CD4-positive, CD25-positive, alpha-beta regulatory T cell (primary cell): ENCODE data around the gene DNM1. TPM values are rescaled to one million over a fixed set of nuclear protein-coding genes. Genes with fewer than 3 reads are reported as not detected.

ENCODE experiments used
- ATAC-seq, 2 donors: fragments of 150-1000 bp; cut with Tn5 transposase; one replicate each; pipeline ENCODE4 v1.10.0; 2021; ENCODE audit warnings: low read depth in 2 of 2, moderate number of reproducible peaks in 2 of 2, moderate library complexity in 1 of 2
- DNase-seq, 3 donors: peaks; one replicate each; pipeline versions ENCODE4 v3.0.0 to v3.0.0-alpha.2; 2012 to 2022; ENCODE audit warnings: mixed read lengths in 1 of 3
- H3K27ac ChIP-seq: one replicate; pipeline ENCODE4 v1.7.0; 2013; ENCODE audit warnings: mild to moderate bottlenecking, low read length; ENCODE audit not compliant: insufficient read depth, poor library complexity, severe bottlenecking
- H3K27me3 ChIP-seq: one replicate; pipeline ENCODE4 v1.7.0; 2013; ENCODE audit warnings: low read length; ENCODE audit not compliant: control insufficient read depth, insufficient read depth
- H3K36me3 ChIP-seq: one replicate; pipeline ENCODE4 v1.7.0; 2013; ENCODE audit warnings: mild to moderate bottlenecking, low read length, moderate library complexity; ENCODE audit not compliant: control insufficient read depth, insufficient read depth
- H3K4me1 ChIP-seq: 2 replicates; pipeline ENCODE4 v1.7.0; 2013; ENCODE audit warnings: mild to moderate bottlenecking, low read length; ENCODE audit not compliant: insufficient read depth, control insufficient read depth, poor library complexity, severe bottlenecking
- H3K4me3 ChIP-seq: one replicate; pipeline ENCODE4 v1.7.0; 2013; ENCODE audit warnings: low read depth, mild to moderate bottlenecking, low read length, moderate library complexity
- H3K9me3 ChIP-seq, 2 experiments: 1 replicate in 1 of 2; 2 replicates in 1 of 2; pipeline ENCODE4 v1.7.0; 2013; ENCODE audit warnings: low read length in 2 of 2, mild to moderate bottlenecking in 1 of 2, moderate library complexity in 1 of 2; ENCODE audit not compliant: control insufficient read depth in 2 of 2
- H3K27ac Mint-ChIP-seq, 3 donors: one replicate each; pipeline ENCODE4 v1.8.0; 2020 to 2022; ENCODE audit warnings: mild to moderate bottlenecking in 3 of 3, mixed read lengths in 3 of 3, moderate library complexity in 2 of 3
- H3K27me3 Mint-ChIP-seq: one replicate; pipeline ENCODE4 v1.8.0; 2022; ENCODE audit warnings: mild to moderate bottlenecking, mixed read lengths
- H3K36me3 Mint-ChIP-seq: one replicate; pipeline ENCODE4 v1.8.0; 2020; ENCODE audit warnings: mixed read lengths
- H3K4me1 Mint-ChIP-seq, 4 donors: one replicate each; pipeline ENCODE4 v1.8.0; 2020 to 2022; ENCODE audit warnings: mixed read lengths in 4 of 4, mild to moderate bottlenecking in 1 of 4
- H3K4me3 Mint-ChIP-seq, 4 donors: one replicate each; pipeline ENCODE4 v1.8.0; 2020 to 2022; ENCODE audit warnings: mild to moderate bottlenecking in 4 of 4, mixed read lengths in 4 of 4, moderate library complexity in 3 of 4
- H3K9me3 Mint-ChIP-seq, 7 donors: one replicate each; pipeline ENCODE4 v1.8.0; 2020 to 2022; ENCODE audit warnings: mixed read lengths in 7 of 7, mild to moderate bottlenecking in 3 of 7, moderate library complexity in 2 of 7
- polyA plus RNA-seq, 4 donors: library from polyadenylated mRNA; unstranded; fragments of 300-500 nt; fragmentation: Illumina TruSeq; gene quantifications; one replicate each; pipeline ENCODE4 v1.2.3, GENCODE V29; 2021
- total RNA-seq: library from RNA; stranded (reverse); gene quantifications from one replicate; pipeline ENCODE4 v1.2.3, GENCODE V29; 2022

DNM1 gene
- total and polyA plus RNA-seq, 5 donors from 2014 or later, result 1.5 TPM; not detected in 4

DNA sequence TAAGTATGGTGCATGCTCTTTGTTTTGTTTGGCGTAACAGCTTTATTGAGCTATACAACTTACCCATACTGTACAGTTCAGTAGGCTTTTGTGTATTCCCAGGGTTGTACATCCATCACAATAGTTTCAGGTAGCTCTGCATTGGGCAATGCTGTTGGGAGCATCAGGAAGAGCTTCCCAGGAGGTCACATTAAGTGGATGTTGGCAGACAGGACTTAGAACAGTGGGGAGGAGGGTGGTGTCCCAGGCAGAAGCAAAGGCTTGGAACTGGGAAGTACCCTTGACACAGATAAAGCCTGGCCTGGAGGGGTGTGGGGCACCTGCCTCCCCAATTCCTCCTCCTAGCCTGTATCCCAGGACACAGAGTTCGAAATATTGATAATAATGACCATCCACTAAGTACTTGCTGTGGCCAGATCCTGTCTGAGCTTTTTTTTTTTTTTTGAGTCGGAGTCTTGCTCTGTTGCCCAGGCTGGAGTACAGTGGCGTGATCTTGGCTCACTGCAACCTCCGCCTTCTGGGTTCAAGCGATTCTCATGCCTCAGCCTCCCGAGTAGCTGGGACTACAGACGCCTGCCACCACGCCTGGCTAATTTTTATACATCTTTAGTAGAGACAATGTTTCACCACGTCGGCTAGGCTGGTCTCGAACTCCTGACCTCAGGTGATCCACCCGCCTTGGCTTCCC lies 41.8 kb upstream of the DNM1 start:
- Histone ChIP-seq H3K4me1 (peaks cover 19% of the 10 kb centered on the region), H3K27ac (no peak overlapping the region), H3K9me3 (no peaks in the 10 kb centered on the region), H3K27me3 (no peaks in the 10 kb centered on the region), H3K4me3 (peak overlapping the region; percentile 78), H3K36me3 (peaks cover 12% of the 10 kb centered on the region)
- peaks cover 4 to 27% (median 16%) of the 10 kb centered on the region in 4 donors for H3K4me1 Mint-ChIP-seq
- H3K36me3 Mint-ChIP-seq, result peaks cover 11% of the 10 kb centered on the region
- DNase-seq, result no peak
- no peak for ATAC-seq
- H3K4me3 Mint-ChIP-seq, result peak overlapping the region; percentile 87 to 96 (median 88)
- H3K27ac Mint-ChIP-seq, result peak overlapping the region; percentile 60 to 86 (median 80)
- H3K9me3 Mint-ChIP-seq, result peaks cover 0 to 3% (median 0%) of the 10 kb centered on the region in 7 donors
- no peaks in the 10 kb centered on the region for H3K27me3 Mint-ChIP-seq

DNA sequence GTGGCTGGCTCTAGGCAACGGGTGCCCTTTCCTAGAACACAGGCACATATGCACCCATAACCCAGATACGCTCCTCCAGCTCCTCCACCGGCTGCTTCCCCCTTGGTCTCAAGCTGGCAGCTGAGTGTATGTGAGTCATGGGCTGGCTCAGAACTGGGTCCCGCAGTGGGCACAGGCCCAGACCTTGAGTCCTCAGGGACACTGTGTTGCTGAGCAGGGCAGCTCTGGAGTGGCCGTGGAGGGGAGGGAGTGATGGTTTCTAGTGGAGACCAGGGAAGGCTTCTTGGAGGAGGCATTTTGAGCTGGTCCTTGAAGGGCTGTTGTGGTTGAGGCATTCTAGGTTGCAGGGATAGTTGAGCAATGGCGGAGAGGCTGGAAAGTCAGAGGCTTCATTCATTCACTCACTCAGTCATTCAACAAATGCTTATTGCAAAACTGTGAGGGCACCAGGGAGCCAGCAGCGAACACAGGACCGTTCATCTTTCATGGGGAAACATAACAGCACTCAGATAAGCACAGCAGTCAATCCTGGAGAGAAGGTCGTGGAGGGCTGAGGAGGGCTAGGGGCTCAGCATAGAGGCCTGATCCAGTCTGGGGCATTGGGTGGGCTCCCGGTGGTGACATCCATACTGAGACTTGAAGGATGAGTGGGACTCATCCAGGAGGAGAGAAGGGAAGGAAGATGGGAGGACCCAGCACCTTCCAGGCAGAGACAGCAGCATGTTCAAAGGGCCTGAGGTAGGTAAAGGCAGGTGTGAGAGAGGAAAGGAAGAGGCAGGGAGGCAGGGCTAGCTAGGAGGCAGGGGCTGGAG lies 40.8 kb upstream of the DNM1 start:
- H3K9me3 Mint-ChIP-seq, result peaks cover 0 to 3% (median 0%) of the 10 kb centered on the region in 7 donors
- peaks cover 18% of the 10 kb centered on the region for H3K36me3 Mint-ChIP-seq
- Histone ChIP-seq H3K9me3 (no peaks in the 10 kb centered on the region), H3K27me3 (no peaks in the 10 kb centered on the region), H3K4me1 (peaks cover 19% of the 10 kb centered on the region), H3K4me3 (no peak overlapping the region), H3K27ac (no peak overlapping the region), H3K36me3 (peaks cover 22% of the 10 kb centered on the region)
- ATAC-seq, result no peak
- H3K27me3 Mint-ChIP-seq, result no peaks in the 10 kb centered on the region
- no peak for DNase-seq
- peaks cover 4 to 27% (median 16%) of the 10 kb centered on the region in 4 donors for H3K4me1 Mint-ChIP-seq
- H3K27ac Mint-ChIP-seq, result peak overlapping the region in 2 of 3 donors; percentile 82 to 89
- peak overlapping the region; percentile 58 to 89 (median 82) for H3K4me3 Mint-ChIP-seq

DNA sequence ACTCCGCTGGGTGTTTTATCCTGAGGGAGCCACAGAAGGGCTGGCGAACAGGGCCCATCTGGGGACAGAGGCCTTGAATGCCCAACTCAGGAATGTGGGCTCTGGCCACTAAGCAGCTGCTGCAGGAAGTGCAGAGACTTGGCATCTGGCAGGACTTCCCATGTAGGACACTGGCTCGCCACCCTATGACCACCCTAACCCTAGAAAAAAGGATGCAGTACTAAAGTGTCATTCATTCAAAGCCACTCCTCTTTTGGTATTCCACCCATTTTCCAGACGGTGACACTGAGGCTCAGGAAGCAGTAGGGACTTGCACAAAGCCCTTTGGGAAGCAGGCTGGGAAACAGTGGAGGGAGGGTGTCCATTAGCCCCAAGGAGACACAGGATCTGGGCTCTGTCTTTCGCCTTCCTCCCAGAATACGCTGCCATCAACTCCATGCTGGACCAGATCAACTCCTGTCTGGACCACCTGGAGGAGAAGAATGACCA lies 40.1 kb upstream of the DNM1 start:
- H3K36me3 ChIP-seq, result peaks cover 28% of the 10 kb centered on the region
- peaks cover 4 to 27% (median 16%) of the 10 kb centered on the region in 4 donors for H3K4me1 Mint-ChIP-seq
- H3K27me3 ChIP-seq, result no peaks in the 10 kb centered on the region
- peak overlapping the region in 1 of 3 donors; percentile 82 for H3K27ac Mint-ChIP-seq
- H3K9me3 ChIP-seq, result no peaks in the 10 kb centered on the region
- H3K27ac ChIP-seq, result no peak overlapping the region
- ATAC-seq, result no peak
- no peaks in the 10 kb centered on the region for H3K27me3 Mint-ChIP-seq
- no peak overlapping the region for H3K4me3 ChIP-seq
- H3K9me3 Mint-ChIP-seq, result peaks cover 0 to 3% (median 0%) of the 10 kb centered on the region in 7 donors
- peak overlapping the region in 3 of 4 donors; percentile 11 to 89 (median 75) for H3K4me3 Mint-ChIP-seq
- peaks cover 18% of the 10 kb centered on the region for H3K36me3 Mint-ChIP-seq
- no peak for DNase-seq
- H3K4me1 ChIP-seq, result peaks cover 19% of the 10 kb centered on the region

DNA sequence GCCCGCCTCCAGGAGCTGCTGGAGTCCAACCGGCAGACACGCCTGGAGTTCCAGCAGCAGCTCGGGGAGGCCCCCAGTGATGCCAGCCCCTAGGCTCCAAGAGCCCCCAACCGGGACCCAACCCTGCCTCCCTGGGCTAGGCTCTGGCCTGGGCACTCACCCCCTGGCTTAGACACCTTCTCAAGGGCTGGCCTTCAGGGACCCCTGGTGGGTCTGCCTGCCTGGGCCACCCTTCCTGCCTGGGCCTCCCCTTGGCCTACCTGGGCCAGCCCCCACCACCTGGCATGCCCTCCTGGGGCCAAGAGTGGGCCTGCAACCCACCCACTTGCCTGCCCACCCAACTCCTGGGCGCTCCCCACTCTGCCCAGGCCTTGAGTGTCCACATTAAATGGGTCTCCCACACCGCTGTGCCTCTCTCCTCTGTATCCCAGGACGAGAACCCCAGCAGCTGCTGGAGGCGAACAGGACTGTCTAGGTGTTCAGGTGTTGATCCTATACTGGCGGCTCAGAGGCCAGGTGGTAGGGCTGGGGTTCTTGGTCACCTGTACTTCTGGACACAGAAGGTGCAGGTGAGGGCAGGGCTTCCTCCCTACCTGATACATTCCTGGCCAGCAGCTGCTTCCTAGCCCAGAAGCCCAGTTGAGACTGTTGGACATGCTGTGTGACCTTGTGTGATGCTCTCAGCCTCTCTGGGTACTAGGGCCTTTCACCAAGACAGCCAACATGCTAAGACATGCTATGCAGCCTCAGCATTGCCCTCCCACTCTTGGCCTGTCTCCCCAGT lies 39.5 kb upstream of the DNM1 start:
- H3K9me3 Mint-ChIP-seq, result peaks cover 0 to 3% (median 0%) of the 10 kb centered on the region in 7 donors
- Histone ChIP-seq H3K9me3 (no peaks in the 10 kb centered on the region), H3K27ac (no peak overlapping the region), H3K36me3 (peaks cover 32% of the 10 kb centered on the region), H3K4me3 (no peak overlapping the region), H3K4me1 (peaks cover 19% of the 10 kb centered on the region), H3K27me3 (no peaks in the 10 kb centered on the region)
- H3K4me1 Mint-ChIP-seq, result peaks cover 4 to 30% (median 16%) of the 10 kb centered on the region in 4 donors
- peak overlapping the region in 2 of 4 donors; percentile 78 to 89 for H3K4me3 Mint-ChIP-seq
- ATAC-seq, result no peak
- H3K27me3 Mint-ChIP-seq, result no peaks in the 10 kb centered on the region
- no peak for DNase-seq
- H3K36me3 Mint-ChIP-seq, result peaks cover 21% of the 10 kb centered on the region
- peak overlapping the region in 1 of 3 donors; percentile 84 for H3K27ac Mint-ChIP-seq

DNA sequence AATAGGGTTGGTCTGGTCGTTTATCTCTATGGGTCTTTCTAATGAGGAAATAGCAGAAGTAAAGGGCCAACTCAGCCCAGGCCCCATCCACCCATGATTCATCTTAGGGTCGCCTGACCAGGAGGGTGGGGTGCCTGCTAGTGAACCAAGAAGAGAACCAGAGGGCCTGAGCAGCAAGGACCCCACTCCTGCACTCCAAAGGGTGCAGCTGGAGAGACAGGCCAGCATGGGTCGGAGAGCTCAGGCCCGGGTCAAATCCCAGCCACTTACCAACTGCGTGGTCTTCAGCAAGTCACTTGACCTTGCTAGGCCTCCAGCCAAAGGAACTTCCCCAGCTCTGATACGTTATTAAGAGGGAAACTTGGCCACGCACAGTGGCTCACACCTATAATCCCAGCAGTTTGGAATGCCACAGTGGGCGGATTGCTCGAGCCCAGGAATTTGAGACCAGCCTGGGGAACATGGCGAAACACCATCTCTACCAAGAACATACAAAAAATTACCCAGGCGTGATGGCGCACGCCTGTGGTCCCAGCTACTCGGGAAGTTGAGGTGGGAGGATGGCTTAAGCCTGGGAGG lies 38.8 kb upstream of the DNM1 start:
- peaks cover 0 to 3% (median 0%) of the 10 kb centered on the region in 7 donors for H3K9me3 Mint-ChIP-seq
- H3K36me3 Mint-ChIP-seq, result peaks cover 26% of the 10 kb centered on the region
- peak overlapping the region in 2 of 4 donors; percentile 78 to 89 for H3K4me3 Mint-ChIP-seq
- H3K36me3 ChIP-seq, result peaks cover 39% of the 10 kb centered on the region
- no peaks in the 10 kb centered on the region for H3K27me3 Mint-ChIP-seq
- no peak overlapping the region for H3K4me3 ChIP-seq
- no peaks in the 10 kb centered on the region for H3K27me3 ChIP-seq
- H3K27ac ChIP-seq, result no peak overlapping the region
- no peak for DNase-seq
- H3K4me1 ChIP-seq, result peaks cover 16% of the 10 kb centered on the region
- peaks cover 4 to 27% (median 14%) of the 10 kb centered on the region in 4 donors for H3K4me1 Mint-ChIP-seq
- H3K27ac Mint-ChIP-seq, result peak overlapping the region in 2 of 3 donors; percentile 71 to 84
- no peak for ATAC-seq
- no peaks in the 10 kb centered on the region for H3K9me3 ChIP-seq

DNA sequence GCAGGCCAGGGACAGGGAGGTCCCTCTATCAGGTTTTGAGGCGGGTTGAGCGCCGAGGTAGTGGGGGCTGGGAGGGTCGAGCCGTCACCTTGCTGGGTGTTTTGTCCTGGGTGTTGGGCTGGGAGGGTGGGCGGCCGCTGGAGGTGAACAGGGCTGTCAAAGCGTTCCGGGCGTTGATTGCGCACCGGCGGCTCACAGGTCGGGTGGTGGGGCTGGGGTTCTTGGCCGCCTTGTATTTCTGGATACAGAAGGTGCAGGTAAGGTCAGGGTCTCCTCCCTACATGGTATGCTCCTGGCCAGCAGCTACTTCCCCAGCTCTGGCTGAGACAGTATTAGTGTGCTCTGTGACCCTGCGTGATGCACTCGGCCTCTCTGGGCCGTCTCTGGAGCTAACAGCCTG lies 37.0 kb upstream of the DNM1 start:
- H3K4me1 ChIP-seq, result peaks cover 3% of the 10 kb centered on the region
- peaks cover 1 to 19% (median 9%) of the 10 kb centered on the region in 4 donors for H3K4me1 Mint-ChIP-seq
- H3K36me3 ChIP-seq, result peaks cover 50% of the 10 kb centered on the region
- no peaks in the 10 kb centered on the region for H3K27me3 Mint-ChIP-seq
- H3K4me3 ChIP-seq, result no peak overlapping the region
- H3K4me3 Mint-ChIP-seq, result no peak overlapping the region
- DNase-seq, result no peak
- H3K27ac ChIP-seq, result no peak overlapping the region
- H3K9me3 ChIP-seq, result no peaks in the 10 kb centered on the region
- H3K9me3 Mint-ChIP-seq, result peaks cover 0 to 3% (median 0%) of the 10 kb centered on the region in 7 donors
- no peak overlapping the region for H3K27ac Mint-ChIP-seq
- no peaks in the 10 kb centered on the region for H3K27me3 ChIP-seq
- ATAC-seq, result no peak
- peaks cover 38% of the 10 kb centered on the region for H3K36me3 Mint-ChIP-seq

DNA sequence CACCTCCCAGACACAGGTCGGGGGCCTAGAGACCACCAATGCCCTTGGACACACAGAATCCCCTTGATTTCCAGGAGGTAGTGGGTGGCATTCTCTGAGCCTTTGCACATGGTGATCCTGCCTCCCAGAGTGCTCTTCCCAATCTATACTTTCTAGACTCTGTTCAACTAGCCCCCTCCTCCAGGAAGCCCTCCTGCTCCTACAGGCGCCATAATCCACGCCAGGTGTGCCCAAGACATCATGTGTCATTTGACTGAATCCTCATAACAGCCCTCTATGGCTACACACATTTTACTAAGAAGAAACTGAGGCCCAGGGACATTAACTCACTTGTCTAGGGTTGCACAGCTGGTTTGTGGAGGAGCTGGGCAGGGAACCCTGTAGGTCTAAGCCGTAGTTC lies 36.0 kb upstream of the DNM1 start:
- ATAC-seq (no peak), DNase-seq (no peak)
- Histone ChIP-seq H3K9me3 (no peaks in the 10 kb centered on the region), H3K27ac (no peak overlapping the region), H3K4me1 (no peaks in the 10 kb centered on the region), H3K36me3 (peaks cover 50% of the 10 kb centered on the region), H3K4me3 (no peak overlapping the region), H3K27me3 (no peaks in the 10 kb centered on the region)
- no peaks in the 10 kb centered on the region for H3K27me3 Mint-ChIP-seq
- H3K27ac Mint-ChIP-seq, result no peak overlapping the region
- H3K9me3 Mint-ChIP-seq, result peaks cover 0 to 3% (median 0%) of the 10 kb centered on the region in 7 donors
- H3K4me1 Mint-ChIP-seq, result peaks cover 0 to 12% (median 4%) of the 10 kb centered on the region in 4 donors
- peaks cover 37% of the 10 kb centered on the region for H3K36me3 Mint-ChIP-seq
- no peak overlapping the region for H3K4me3 Mint-ChIP-seq
